Measurements from ENCODE around the gene MLKL. TPM values are rescaled to one million over a fixed set of nuclear protein-coding genes. Genes with fewer than 3 reads are reported as not detected.

The MLKL gene
- polyA plus RNA-seq, 1 donor (not counting 4 experiments of a cell fraction or from before 2014, with no cell fraction given), result 12.5 TPM

DNA sequence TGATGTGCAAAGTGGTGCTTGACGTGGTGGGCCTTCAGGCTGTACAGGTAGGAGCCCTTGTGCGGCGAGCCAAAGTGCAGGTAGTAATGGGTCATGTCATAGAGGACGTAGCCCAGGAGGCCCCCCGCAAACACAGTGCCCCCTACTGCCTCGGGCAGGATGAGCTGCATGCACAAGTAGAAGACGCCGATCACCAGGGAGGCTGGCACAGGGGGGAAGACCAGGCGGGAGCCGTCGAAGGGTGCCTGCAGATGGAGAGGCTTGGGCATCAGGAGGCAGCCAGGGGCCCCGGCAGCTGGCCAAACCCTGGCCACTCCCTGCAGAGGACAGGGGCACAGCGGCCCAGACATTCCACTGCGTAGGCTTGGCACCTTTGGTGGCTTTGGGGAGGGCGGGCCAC, 15.7 kb upstream of the MLKL start:
- FAIRE-seq (no peak), DNase-seq (ENCODE audit: low read depth, low spot score) (no peak)
- dilution Hi-C loops (cut with MboI; ENCODE audit: extremely low pct_ligation_motif_present, low sequenced_read_pairs), result no loop called here
- H3K79me2 ChIP-seq (ENCODE audit: control insufficient read depth, insufficient read depth, low read length), result no peaks in the 10 kb centered on the region
- no peaks in the 10 kb centered on the region for H3K4me1 ChIP-seq (ENCODE audit: control insufficient read depth, extremely low read depth, insufficient read depth, low read length)
- no peaks in the 10 kb centered on the region for H3K9me3 ChIP-seq (ENCODE audit: control insufficient read depth, low read depth, low read length)
- no peak overlapping the region for H3K4me2 ChIP-seq (ENCODE audit: control insufficient read depth, extremely low read depth, insufficient read depth, low read depth, low read length)
- no peaks in the 10 kb centered on the region for H3K9me1 ChIP-seq (ENCODE audit: control insufficient read depth, extremely low read depth, insufficient read depth, low read length)
- H3K27me3 ChIP-seq (ENCODE audit: control insufficient read depth, extremely low read depth, insufficient read depth, low read length), result no peaks in the 10 kb centered on the region
- TF ChIP-seq, protein P1, sequence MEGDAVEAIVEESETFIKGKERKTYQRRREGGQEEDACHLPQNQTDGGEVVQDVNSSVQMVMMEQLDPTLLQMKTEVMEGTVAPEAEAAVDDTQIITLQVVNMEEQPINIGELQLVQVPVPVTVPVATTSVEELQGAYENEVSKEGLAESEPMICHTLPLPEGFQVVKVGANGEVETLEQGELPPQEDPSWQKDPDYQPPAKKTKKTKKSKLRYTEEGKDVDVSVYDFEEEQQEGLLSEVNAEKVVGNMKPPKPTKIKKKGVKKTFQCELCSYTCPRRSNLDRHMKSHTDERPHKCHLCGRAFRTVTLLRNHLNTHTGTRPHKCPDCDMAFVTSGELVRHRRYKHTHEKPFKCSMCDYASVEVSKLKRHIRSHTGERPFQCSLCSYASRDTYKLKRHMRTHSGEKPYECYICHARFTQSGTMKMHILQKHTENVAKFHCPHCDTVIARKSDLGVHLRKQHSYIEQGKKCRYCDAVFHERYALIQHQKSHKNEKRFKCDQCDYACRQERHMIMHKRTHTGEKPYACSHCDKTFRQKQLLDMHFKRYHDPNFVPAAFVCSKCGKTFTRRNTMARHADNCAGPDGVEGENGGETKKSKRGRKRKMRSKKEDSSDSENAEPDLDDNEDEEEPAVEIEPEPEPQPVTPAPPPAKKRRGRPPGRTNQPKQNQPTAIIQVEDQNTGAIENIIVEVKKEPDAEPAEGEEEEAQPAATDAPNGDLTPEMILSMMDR (optimal IDR thresholded peaks at IDR 0.05 in 1 of 3, IDR thresholded peaks at IDR 0.05 in 1 of 3, conservative IDR thresholded peaks at IDR 0.05 in 1 of 3; ENCODE audit: extremely low read depth in 1 of 3, insufficient read depth in 2 of 3, low read length in 3 of 3), result no peak
- no peak for TF ChIP-seq EZH2 (IDR thresholded peaks at IDR 0.05; ENCODE audit: low read length)
- H3K9ac ChIP-seq (ENCODE audit: control insufficient read depth, extremely low read depth, insufficient read depth, low read length), result no peak overlapping the region
- no peaks in the 10 kb centered on the region for H3K36me3 ChIP-seq (ENCODE audit: control insufficient read depth in 2 of 2, extremely low read depth in 1 of 2, insufficient read depth in 2 of 2, low read length in 2 of 2)
- no peak overlapping the region for H2AFZ ChIP-seq (ENCODE audit: control insufficient read depth, low read length)
- no peak overlapping the region for H3K4me3 ChIP-seq (ENCODE audit: control insufficient read depth in 2 of 3, extremely low read depth in 1 of 3, insufficient read depth in 2 of 3, low read depth in 1 of 3, low read length in 3 of 3)
- H4K20me1 ChIP-seq (ENCODE audit: control insufficient read depth, extremely low read depth, insufficient read depth, low read length), result no peaks in the 10 kb centered on the region
- no peak overlapping the region for H3K27ac ChIP-seq (ENCODE audit: control insufficient read depth, insufficient read depth, low read length)

DNA sequence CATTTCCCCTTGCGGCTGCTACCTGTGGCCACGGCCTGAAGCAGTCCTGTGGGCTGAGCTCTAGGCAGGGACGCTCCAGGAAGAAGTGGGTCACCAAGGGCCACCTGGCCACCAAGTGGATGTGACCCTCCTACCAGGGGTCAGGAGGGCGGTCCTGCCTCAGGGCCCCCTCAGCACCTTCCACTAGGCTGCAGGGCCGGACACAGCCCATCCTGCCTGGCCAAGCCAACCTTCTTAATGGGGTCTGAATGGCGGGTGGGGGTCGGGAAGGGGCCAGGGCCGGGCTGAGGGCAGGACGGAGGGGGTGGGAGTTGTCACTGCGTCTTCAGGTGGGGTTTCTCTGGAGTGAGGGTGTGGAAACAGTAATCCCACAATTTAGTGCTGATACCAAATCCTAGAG, 13.2 kb upstream of the MLKL start:
- H3K36me3 ChIP-seq (ENCODE audit: control insufficient read depth in 2 of 2, extremely low read depth in 1 of 2, insufficient read depth in 2 of 2, low read length in 2 of 2), result no peaks in the 10 kb centered on the region
- no peaks in the 10 kb centered on the region for H3K27me3 ChIP-seq (ENCODE audit: control insufficient read depth, extremely low read depth, insufficient read depth, low read length)
- no peak overlapping the region for H3K4me3 ChIP-seq (ENCODE audit: control insufficient read depth in 2 of 3, extremely low read depth in 1 of 3, insufficient read depth in 2 of 3, low read depth in 1 of 3, low read length in 3 of 3)
- no peak overlapping the region for H3K9ac ChIP-seq (ENCODE audit: control insufficient read depth, extremely low read depth, insufficient read depth, low read length)
- no peaks in the 10 kb centered on the region for H3K79me2 ChIP-seq (ENCODE audit: control insufficient read depth, insufficient read depth, low read length)
- no peak overlapping the region for H3K4me2 ChIP-seq (ENCODE audit: control insufficient read depth, extremely low read depth, insufficient read depth, low read depth, low read length)
- TF ChIP-seq EZH2 (IDR thresholded peaks at IDR 0.05; ENCODE audit: low read length), result no peak
- TF ChIP-seq, protein P1 (optimal IDR thresholded peaks at IDR 0.05 in 1 of 3, IDR thresholded peaks at IDR 0.05 in 1 of 3, conservative IDR thresholded peaks at IDR 0.05 in 1 of 3; ENCODE audit: extremely low read depth in 1 of 3, insufficient read depth in 2 of 3, low read length in 3 of 3), result no peak
- H2AFZ ChIP-seq (ENCODE audit: control insufficient read depth, low read length), result no peak overlapping the region
- H3K27ac ChIP-seq (ENCODE audit: control insufficient read depth, insufficient read depth, low read length), result no peak overlapping the region
- dilution Hi-C loops (cut with MboI; ENCODE audit: extremely low pct_ligation_motif_present, low sequenced_read_pairs), result no loop called here
- H4K20me1 ChIP-seq (ENCODE audit: control insufficient read depth, extremely low read depth, insufficient read depth, low read length), result no peaks in the 10 kb centered on the region
- no peaks in the 10 kb centered on the region for H3K4me1 ChIP-seq (ENCODE audit: control insufficient read depth, extremely low read depth, insufficient read depth, low read length)
- H3K9me1 ChIP-seq (ENCODE audit: control insufficient read depth, extremely low read depth, insufficient read depth, low read length), result no peaks in the 10 kb centered on the region
- DNase-seq (ENCODE audit: low read depth, low spot score) (no peak), FAIRE-seq (no peak)
- H3K9me3 ChIP-seq (ENCODE audit: control insufficient read depth, low read depth, low read length), result no peaks in the 10 kb centered on the region

Measured in keratinocyte (primary cell).